HAP-1 (cell line): ENCODE results near the gene HLA-DMB.
"Not testable (repeated sequence)": the region's sequence is repeated elsewhere in the genome, so short reads cannot be mapped to it uniquely, and the experiment has no call there.

Source experiments
- DNase-seq, 2 experiments: peaks; one replicate each; pipeline ENCODE4 v3.0.0-alpha.2; 2016 to 2020; ENCODE audit warnings: low spot score in 2 of 2
- H3K27me3 ChIP-seq: fragments of 250-450 bp; sonication (Bioruptor Pico); 2 replicates; pipeline ENCODE4 v1.5.1; 2020; ENCODE audit warnings: low read depth, mild to moderate bottlenecking, moderate library complexity
- H3K36me3 ChIP-seq: fragments of 250-450 bp; sonication (Bioruptor Pico); replicated peaks from 2 replicates; pipeline ENCODE4 v1.5.1; 2020; ENCODE audit warnings: mild to moderate bottlenecking
- H3K4me1 ChIP-seq: fragments of 250-450 bp; sonication (Bioruptor Pico); 2 replicates; pipeline ENCODE4 v1.5.1; 2020; ENCODE audit warnings: mild to moderate bottlenecking
- H3K4me3 ChIP-seq: fragments of 250-450 bp; sonication (Bioruptor Pico); 2 replicates; pipeline ENCODE4 v1.5.1; 2020; ENCODE audit warnings: mild to moderate bottlenecking, moderate library complexity
- H3K9me3 ChIP-seq: fragments of 250-450 bp; sonication (Bioruptor Pico); 2 replicates; pipeline ENCODE4 v1.5.1; 2020; ENCODE audit warnings: mild to moderate bottlenecking, moderate library complexity
- in situ Hi-C: fragments of 300-500 bp; cut with MboI; formaldehyde crosslinking; loops from 3 replicates; pipeline ENCODE4 v1.14.3; 2020; ENCODE audit warnings: low sequenced_read_pairs, inconsistent platforms, mixed read lengths

The HLA-DMB gene

GRCh38 chr6:32952817-32953739 lies 12.2 kb upstream of the HLA-DMB start, which contains the start of gene HLA-DMA:
TSS of gene HLA-DMA (minus strand) at chr6:32953097. CDS start at chr6:32953036, 61 bp downstream.
- H3K4me3 ChIP-seq, result no peak within 1 kb of the TSS
- no peaks in the 10 kb centered on the region for H3K36me3 ChIP-seq
- H3K9me3 ChIP-seq, result no peaks in the 10 kb centered on the region
- no peaks in the 10 kb centered on the region for H3K4me1 ChIP-seq
- peak; percentile 12 to 60 for DNase-seq
- in situ Hi-C loops, result no loop called here
- H3K27me3 ChIP-seq, result no peaks in the 10 kb centered on the region

GRCh38 chr6:32950449-32950848 lies 9.6 kb upstream of the HLA-DMB start:
- Histone ChIP-seq H3K27me3 (no peaks in the 10 kb centered on the region), H3K4me1 (no peaks in the 10 kb centered on the region), H3K9me3 (no peaks in the 10 kb centered on the region), H3K4me3 (no peak overlapping the region), H3K36me3 (no peaks in the 10 kb centered on the region)
- in situ Hi-C loops, result no loop called here
- no peak for DNase-seq

- in situ Hi-C loops, result no loop called here
- Histone ChIP-seq H3K4me3 (no peak overlapping the region), H3K9me3 (no peaks in the 10 kb centered on the region), H3K4me1 (no peaks in the 10 kb centered on the region), H3K27me3 (no peaks in the 10 kb centered on the region), H3K36me3 (no peaks in the 10 kb centered on the region)
- no peak for DNase-seq
Measured at GRCh38 chr6:32950010-32950409, 9.2 kb upstream of the HLA-DMB start.

GRCh38 chr6:32949113-32949512 lies 8.3 kb upstream of the HLA-DMB start:
- Histone ChIP-seq H3K36me3 (no peaks in the 10 kb centered on the region), H3K9me3 (no peaks in the 10 kb centered on the region), H3K27me3 (no peaks in the 10 kb centered on the region), H3K4me1 (no peaks in the 10 kb centered on the region), H3K4me3 (no peak overlapping the region)
- in situ Hi-C loops, result no loop called here
- DNase-seq, result no peak

GRCh38 chr6:32947552-32948465 lies 7.0 kb upstream of the HLA-DMB start:
- in situ Hi-C loops, result no loop called here
- Histone ChIP-seq H3K27me3 (0 out of 2 replicates have a peak, but pooled peaks cover 3% of the 10 kb centered on the region), H3K4me1 (no peaks in the 10 kb centered on the region), H3K9me3 (no peaks in the 10 kb centered on the region), H3K4me3 (no peak overlapping the region), H3K36me3 (no peaks in the 10 kb centered on the region)
- peak; percentile 22 to 48 for DNase-seq

- Histone ChIP-seq H3K4me1 (no peaks in the 10 kb centered on the region), H3K36me3 (no peaks in the 10 kb centered on the region), H3K27me3 (0 out of 2 replicates have a peak, but pooled peaks cover 3% of the 10 kb centered on the region), H3K4me3 (no peak overlapping the region), H3K9me3 (no peaks in the 10 kb centered on the region)
- DNase-seq, result no peak
- in situ Hi-C loops, result no loop called here
Measured at GRCh38 chr6:32946893-32947292, 6.1 kb upstream of the HLA-DMB start.

- H3K36me3 ChIP-seq, result no peaks in the 10 kb centered on the region
- H3K9me3 ChIP-seq, result no peaks in the 10 kb centered on the region
- in situ Hi-C loops, result no loop called here
- no peak overlapping the region for H3K4me3 ChIP-seq
- peaks cover 5% of the 10 kb centered on the region; the same call in 1 of the 2 replicates for H3K27me3 ChIP-seq
- no peak for DNase-seq
- no peaks in the 10 kb centered on the region for H3K4me1 ChIP-seq
Measured at GRCh38 chr6:32945953-32946352, 5.1 kb upstream of the HLA-DMB start.

- no peak for DNase-seq
- Histone ChIP-seq H3K36me3 (no peaks in the 10 kb centered on the region), H3K4me3 (no peak overlapping the region), H3K27me3 (peaks cover 11% of the 10 kb centered on the region), H3K4me1 (no peaks in the 10 kb centered on the region), H3K9me3 (no peaks in the 10 kb centered on the region)
- in situ Hi-C loops, result no loop called here
Measured at GRCh38 chr6:32945108-32945760, 4.4 kb upstream of the HLA-DMB start.

- DNase-seq, result no peak
- in situ Hi-C loops, result no loop called here
- Histone ChIP-seq H3K4me1 (no peaks in the 10 kb centered on the region), H3K9me3 (no peaks in the 10 kb centered on the region), H3K36me3 (no peaks in the 10 kb centered on the region), H3K27me3 (peaks cover 14% of the 10 kb centered on the region), H3K4me3 (no peak overlapping the region)
Measured at GRCh38 chr6:32943864-32944649, 3.2 kb upstream of the HLA-DMB start.

GRCh38 chr6:32942555-32943123 lies 1.8 kb upstream of the HLA-DMB start:
- H3K4me1 ChIP-seq, DNase-seq, in situ Hi-C loops, H3K4me3 ChIP-seq, H3K9me3 ChIP-seq, H3K36me3 ChIP-seq: not testable (repeated sequence)
- H3K27me3 ChIP-seq, result peaks cover 24% of the 10 kb centered on the region

GRCh38 chr6:32941214-32941768 lies 463 bp upstream of the HLA-DMB start:
- Histone ChIP-seq H3K36me3 (no peaks in the 10 kb centered on the region), H3K4me3 (no peak overlapping the region), H3K9me3 (no peaks in the 10 kb centered on the region), H3K4me1 (no peaks in the 10 kb centered on the region), H3K27me3 (peaks cover 37% of the 10 kb centered on the region)
- DNase-seq, result peak in 1 of 2 experiments; percentile 11
- in situ Hi-C loops, result no loop called here

GRCh38 chr6:32938494-32938893 lies 2.3 kb downstream of the HLA-DMB start:
- in situ Hi-C loops, result no loop called here

More at GRCh38 chr6:32938494-32938893, 2.3 kb downstream of the HLA-DMB start:
- Histone ChIP-seq H3K4me1 (no peaks in the 10 kb centered on the region), H3K27me3 (peaks cover 56% of the 10 kb centered on the region), H3K36me3 (no peaks in the 10 kb centered on the region), H3K4me3 (no peak overlapping the region), H3K9me3 (no peaks in the 10 kb centered on the region)
- no peak for DNase-seq
